Gastroesophageal sphincter (tissue), 3 donors: ENCODE data around the gene SLC4A8.

Experiments
- CTCF ChIP-seq, 4 experiments: fragments of 200-600 bp in 2 of 4; fragments of 450-650 bp in 2 of 4; sonication (generic) in 1 of 4; IDR thresholded peaks; one replicate each; pipeline ENCODE4 v1.5.1; 2017 to 2019; ENCODE audit warnings: antibody characterized with exemption in 4 of 4, mild to moderate bottlenecking in 2 of 4, moderate library complexity in 2 of 4
- POLR2A ChIP-seq, 2 donors: fragments of 450-650 bp; IDR thresholded peaks; one replicate each; pipeline ENCODE4 v1.6.1; 2017; ENCODE audit warnings: antibody characterized with exemption in 2 of 2, mild to moderate bottlenecking in 2 of 2, moderate library complexity in 1 of 2
- POLR2AphosphoS5 ChIP-seq: sonication (generic); formaldehyde crosslinking; IDR thresholded peaks from one replicate; pipeline ENCODE4 v1.6.1; 2017; ENCODE audit warnings: antibody characterized with exemption

DNA sequence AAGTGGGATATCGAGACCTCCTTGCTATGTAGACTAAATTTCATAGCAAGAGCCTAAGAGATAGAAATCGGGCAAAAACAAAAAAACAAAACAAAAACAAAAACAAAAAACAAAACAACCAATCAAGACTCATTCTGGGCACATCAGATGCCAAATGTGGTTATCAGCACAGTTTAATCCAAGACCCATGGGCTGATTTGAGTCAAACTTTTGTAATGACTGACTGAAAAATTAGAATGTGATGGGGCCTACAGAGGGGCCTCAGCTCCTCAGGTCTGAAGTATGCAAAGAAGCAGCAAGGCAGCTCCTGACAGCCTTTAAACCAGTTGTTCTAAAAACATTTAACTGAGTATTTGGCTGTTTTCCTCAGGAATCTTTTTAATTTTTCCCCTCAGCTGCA, 49.3 kb downstream of the SLC4A8 start:
- no peak for TF ChIP-seq POLR2A (IDR thresholded peaks at IDR 0.05)
- no peak for TF ChIP-seq CTCF (IDR thresholded peaks at IDR 0.05)
- no peak for TF ChIP-seq POLR2AphosphoS5
